Activated CD4-positive, alpha-beta T cell treated with anti-CD3 and anti-CD28 coated beads, Interleukin-2, Interleukin-6, amounts not matched to agents 100 ng/mL and 50 ng/mL, durations not matched to agents 16 hours and 8 hours (primary cell): ENCODE results near the gene MRE11.
"Not testable (repeated sequence)": the region's sequence is repeated elsewhere in the genome, so short reads cannot be mapped to it uniquely, and the experiment has no call there.

Experiments
- DNase-seq: peaks from one replicate; pipeline ENCODE4 v3.0.0-alpha.2; 2020

The MRE11 gene

DNA sequence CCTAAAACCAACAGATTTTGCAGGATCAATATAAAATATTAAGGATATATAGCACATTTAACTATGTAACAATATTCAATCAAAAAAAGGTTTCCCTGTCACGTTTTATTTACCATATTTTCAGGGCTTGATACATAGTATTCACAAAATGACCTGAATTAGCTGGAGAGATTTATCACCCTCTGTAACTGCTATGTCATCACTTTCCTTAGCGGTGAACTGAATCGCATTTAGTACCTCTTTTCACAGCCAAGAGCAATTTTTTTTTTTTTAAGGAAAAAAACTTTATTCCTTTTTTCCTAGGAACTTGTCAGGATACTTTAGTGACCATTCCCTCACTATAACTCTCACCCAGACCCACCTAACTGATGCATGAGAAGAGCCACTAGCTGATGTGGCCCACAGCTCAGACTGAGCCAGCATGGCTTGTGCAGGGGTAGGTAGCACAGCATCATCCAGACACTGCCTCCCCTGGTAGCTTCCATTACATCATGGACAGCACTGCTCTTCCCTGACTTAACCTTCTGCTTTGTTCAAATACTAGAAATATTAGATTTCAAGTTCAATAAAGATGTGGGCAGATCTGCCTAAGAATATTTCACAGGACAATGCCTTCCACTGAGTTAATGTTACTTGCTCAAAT is 75.4 kb downstream of the MRE11 start:
- DNase-seq = no peak

DNA sequence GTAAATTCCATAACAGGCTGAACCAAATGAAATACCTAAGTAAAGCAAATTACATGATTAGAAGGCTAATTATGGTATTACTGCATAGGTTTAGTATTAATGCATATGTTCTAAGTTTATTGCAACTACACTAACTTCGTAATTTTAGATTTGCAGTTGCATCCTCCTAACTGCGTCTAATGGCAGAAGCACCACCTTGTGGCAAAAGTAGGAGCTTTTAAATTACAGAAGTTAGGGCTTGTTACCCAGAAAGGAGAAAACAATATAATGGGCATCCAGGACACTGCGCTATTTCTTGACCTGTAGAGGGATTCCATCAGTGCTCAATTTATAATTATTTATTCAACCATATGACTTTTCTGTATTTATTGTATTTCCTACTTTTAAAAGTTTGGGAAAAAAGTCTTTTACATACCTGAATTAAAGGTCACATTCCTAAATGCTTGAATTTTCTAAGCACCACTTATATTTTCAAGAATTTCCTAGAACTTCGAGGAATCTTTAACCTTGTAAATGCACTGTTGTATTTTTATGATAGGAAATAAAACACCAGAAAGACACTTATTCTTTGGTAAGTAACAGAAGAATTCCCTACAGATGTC is 76.2 kb downstream of the MRE11 start:
- no peak for DNase-seq

- no peak for DNase-seq
Observed at GRCh38 chr11:94405062-94405833, 88.4 kb downstream of the MRE11 start.

DNA sequence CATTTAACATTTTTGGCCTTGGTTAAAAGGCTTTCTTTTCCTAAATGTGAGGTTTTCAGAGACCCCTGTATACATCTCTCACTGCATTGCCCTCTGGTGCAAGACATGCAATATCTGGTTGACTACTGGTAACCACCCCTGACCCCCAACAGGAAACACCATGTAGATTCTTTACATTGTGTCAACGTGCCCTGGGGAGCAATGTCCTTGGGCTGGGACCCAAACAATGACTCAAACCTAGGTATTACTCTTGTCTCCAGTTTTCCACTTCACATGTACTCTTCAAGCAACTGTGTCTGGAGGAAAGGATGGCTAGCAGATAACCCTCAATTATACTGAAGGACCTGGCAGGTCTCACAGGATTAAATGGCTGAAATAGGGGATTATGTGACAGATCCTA is 91.3 kb downstream of the MRE11 start:
- DNase-seq = no peak

- DNase-seq = no peak
Observed at GRCh38 chr11:94401773-94402265, 91.8 kb downstream of the MRE11 start.

- DNase-seq = no peak
Observed at GRCh38 chr11:94400839-94401772, 92.5 kb downstream of the MRE11 start, which contains the start of gene GPR83. Gene GPR83, minus strand, starts transcription at chr11:94401419. Its CDS starts 172 bp downstream, at chr11:94401247.

- no peak for DNase-seq
Observed at GRCh38 chr11:94400457-94400838, 93.2 kb downstream of the MRE11 start.

GRCh38 chr11:94400050-94400449 is 93.6 kb downstream of the MRE11 start:
- DNase-seq = no peak

DNA sequence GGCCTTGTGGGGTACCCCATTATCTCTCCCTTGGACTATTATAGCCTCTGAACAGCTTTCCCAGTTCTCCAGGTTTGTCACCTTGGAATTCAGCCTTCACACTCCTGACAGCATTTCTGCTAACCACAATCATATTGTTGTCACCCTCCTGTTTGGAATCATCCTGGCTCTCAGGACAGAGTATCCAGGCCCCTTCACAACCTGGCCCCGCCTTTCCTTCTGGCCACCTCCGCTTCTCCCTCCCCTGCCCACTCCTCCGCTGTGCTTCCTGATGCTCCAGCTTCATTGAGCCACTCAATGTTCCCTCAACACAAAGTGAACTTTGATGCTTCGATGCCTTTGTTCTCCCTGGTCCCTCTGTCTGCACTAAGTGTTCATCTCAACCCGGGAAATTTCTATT is 95.5 kb downstream of the MRE11 start:
- no peak for DNase-seq

- no peak for DNase-seq
Observed at GRCh38 chr11:94396282-94396681, 97.4 kb downstream of the MRE11 start.

DNA sequence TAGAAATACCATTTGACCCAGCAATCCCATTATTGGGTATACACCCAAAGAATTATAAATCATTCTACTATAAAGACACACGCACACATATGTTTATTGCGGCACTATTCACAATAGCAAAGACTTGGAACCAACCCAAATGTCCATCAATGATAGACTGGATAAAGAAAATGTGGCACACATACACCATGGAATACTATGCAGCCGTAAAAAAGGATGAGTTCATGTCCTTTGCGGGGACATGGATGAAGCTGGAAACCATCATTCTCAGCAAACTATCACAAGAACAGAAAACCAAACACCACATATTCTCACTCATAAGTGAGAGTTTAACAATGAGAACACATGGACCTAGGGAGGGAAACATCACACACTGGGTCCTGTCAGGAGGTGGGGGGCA is 101.7 kb downstream of the MRE11 start:
- not testable (repeated sequence) for DNase-seq

DNA sequence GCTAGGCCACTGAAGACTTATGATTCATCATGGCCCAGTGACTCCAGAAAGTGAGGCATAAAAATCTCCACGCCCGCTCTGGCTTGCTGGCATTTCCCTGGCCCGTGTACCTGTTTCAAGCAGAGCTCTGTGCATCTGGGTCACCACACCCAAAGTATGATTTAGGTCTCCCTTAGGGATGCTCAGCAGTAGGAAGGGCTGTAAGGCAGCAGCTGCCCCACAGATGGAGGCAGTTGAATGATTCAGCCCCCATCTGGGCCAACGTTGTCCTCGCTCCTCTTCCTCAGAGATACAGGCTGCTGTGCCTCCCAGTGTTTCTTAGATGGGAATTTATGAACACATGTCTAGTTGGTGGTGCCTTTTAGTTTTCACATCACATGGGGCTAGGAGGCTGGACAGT is 114.0 kb downstream of the MRE11 start:
- no peak for DNase-seq

DNA sequence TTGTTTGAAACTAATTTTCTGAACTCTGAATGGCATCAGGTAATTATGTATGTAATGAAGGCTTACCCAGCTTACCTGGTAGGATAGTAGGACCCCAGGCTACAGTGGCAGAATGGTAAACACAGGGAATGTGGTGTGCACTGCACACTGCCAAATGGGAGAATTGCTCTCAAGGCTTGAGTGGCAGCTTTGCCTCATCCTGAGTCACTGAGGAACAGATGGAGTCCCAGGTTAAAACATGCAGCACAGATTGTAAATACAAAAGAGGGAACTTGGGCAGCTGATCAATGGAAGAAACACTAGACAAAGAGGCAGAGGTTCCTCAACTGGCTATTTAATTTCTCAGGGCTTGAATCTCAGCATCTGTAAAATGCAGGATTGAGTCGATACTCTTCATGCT is 116.8 kb downstream of the MRE11 start:
- no peak for DNase-seq

DNA sequence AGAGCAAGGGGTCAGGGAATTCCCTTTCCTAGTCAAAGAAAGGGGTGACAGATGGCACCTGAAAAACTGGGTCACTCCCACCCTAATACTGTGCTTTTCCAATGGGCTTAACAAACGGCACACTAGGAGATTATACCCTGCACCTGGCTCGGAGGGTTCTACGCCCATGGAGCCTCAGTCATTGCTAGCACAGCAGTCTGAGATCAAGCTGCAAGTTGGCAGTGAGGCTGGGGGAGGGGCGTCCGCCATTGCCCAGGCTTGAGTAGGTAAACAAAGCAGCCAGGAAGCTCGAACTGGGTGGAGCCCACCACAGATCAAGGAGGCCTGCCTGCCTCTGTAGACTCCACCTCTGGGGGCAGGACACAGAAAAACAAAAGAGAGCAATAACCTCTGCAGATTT is 123.1 kb downstream of the MRE11 start:
- not testable (repeated sequence) for DNase-seq
